HG02759 (cell line): ENCODE results near the gene PHLDA2.

Experiments
- ATAC-seq: cut with Tn5 transposase; IDR thresholded peaks from one replicate; pipeline ENCODE4 v1.9.1; 2021; ENCODE audit warnings: mild to moderate bottlenecking, moderate library complexity; ENCODE audit not compliant: unreplicated experiment

The PHLDA2 gene

DNA sequence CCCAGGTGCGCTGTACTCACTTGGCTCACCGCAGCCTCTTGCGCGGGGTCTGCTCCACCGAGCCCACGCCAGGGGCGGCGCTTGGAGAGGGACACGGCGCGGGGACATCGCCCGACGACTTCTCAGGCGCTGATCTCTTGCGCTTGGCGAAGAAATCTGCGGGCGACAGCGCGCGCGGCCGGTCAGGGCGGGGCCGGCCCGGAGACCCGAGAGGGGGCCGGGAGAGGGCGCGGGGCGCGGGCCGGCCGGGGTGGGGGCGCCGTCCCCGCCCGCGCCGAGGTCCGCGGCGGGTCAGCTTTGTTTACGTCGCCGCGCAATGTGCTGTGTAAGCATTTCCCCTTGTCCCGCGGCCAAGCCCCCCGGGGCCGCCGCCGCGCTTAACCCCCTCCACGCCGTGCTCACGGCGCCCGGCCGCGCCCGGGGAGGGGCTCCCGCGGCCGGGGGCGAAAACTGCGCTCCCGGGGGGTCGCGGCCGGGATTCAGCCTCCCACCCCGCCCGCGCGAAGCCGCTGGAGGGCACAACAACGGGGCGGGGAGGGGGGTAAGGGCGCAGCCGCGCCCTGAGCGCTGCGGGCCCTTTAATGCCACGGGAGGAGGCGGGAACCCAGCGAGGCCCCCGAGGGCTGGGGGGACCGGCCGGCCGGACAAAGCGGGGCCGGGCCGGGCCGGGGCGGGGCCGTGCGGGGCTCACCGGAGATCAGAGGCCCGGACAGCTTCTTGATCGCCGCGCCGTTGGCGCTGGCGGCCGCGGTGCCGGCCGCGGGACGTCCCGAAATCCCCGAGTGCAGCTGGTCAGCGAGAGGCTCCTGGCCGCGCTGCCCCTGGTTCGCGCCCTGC lies 45.0 kb downstream of the PHLDA2 start:
- no peak for ATAC-seq

DNA sequence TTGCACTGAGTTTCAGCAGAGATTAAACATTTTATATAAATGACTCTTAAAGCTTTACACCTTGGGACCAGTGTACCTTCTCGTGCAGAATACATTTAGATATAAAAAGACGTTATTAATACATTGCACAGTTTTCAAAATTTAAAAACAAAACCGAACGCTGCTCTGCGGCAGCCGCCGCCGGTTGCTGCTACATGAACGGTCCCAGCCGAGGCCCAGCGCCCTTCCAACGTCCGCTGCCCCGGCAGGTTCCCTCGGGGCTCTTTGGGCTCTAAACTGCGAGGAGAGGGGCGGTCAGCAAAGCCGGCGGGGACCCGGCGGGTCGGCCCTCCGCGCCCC lies 45.6 kb downstream of the PHLDA2 start:
- no peak for ATAC-seq

DNA sequence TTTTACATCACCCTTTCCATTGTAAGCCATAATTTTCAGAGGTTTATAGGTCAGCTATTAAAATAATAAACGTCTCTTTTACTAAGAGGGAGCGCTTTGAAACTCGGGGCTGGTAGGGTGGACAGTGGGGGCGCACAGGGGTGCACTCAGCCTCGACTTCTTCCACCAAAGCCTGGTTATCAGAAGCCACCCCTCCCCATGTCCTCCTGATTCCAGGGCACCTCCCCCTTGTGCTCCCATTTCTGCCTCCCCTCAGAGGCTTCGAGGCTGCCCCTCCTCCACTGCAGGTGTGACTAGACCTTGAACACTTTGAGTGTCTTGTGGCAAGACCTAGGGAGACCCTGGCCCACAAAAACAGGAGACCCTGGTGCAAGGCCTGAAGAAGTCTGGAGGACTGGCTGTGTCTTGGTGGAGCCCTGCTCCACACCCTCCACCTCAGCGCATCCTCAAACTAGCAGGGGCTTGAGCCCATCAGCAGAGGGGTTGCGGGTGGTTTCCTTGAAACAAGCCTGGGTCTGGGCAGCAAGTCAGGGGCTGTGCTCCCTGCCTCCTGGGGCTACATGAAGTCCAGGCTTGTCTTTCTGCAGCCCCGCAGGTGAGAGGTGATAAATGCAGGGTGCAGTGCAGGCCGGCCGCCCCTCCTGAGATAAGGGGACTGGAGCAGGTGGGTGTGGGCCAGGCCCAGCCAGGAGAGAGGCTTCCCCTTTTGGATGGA lies 46.7 kb downstream of the PHLDA2 start:
- ATAC-seq, result no peak

DNA sequence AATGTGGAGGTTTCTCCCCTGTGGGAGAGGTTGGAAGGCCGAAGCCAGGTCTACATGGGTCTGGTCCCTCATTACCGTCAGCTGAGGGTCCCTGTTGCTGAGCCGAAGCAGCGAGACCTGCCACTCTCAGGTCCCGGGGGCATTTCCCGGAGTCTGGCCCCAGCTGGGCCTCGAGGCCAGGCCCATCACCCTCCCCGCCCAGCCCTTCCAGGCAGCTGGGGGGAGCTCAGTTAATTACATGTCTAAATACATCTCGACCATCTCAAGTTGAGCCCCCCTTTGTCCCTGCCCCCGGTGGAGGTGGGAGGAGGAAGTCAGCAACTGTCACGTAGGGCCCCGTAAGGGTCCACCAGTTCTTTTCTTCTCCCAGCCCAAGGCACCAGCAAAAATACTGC lies 47.2 kb downstream of the PHLDA2 start:
- no peak for ATAC-seq

DNA sequence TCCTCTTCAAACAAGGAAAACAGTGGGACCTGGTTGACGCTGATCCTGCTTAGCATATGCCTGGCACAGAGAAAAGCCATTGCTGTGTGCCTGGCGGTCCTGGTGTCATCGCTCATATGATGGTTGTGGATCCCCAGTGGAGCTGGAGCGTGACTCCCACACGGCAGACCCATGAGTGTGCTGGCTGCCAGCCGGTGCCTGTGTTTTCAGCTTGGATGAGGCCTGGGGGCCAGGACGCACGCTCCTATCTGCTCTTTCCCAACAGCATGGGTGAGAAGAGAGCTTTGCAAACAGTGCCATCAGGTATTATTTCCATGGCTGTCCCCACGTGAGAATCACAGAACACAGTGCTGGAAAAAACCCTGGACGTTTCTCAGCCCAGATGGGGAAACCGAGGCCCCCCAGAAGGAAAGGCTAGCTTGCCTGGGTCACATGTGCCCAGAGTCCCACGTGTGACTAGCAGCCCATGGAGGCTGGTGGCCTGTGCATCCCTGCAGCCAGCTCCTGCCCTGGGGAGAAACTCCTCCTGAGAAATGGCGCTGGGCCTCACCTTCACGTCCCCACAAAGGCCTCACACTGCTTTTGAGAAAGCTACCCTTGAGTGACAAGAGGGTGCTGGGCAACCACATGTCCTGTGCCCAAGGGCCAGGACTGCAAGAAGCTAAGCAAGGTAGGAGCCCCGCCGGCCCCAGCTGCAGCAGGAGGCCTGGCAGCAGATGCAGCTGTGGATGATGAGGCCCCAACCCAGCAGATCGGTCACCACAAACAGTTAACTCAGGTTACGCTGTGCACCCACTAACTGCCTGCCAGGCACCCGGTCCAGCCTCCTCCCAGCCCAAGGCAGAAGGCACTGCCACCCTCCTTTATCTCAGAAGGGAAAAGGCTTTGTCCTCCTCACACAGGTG lies 47.9 kb downstream of the PHLDA2 start:
- ATAC-seq, result no peak

DNA sequence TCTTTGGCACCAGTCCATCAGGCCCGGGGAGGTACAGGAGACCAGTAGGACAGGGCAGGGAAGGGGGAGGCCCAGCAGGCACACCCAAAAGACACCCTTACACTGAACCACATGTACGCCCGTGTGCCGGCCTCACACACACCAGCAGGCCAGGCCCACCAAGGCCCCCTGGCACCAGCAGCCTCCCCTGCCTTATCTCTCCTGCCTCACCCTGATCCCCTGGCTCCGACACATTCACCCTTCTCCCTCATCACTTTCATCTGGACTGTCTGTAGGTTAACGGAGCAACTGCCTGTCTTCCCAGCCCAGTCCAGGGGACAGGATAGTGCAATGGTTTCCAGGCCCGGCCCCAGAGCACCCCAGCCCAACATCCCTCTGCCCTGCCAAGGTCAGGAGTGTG lies 48.6 kb downstream of the PHLDA2 start:
- ATAC-seq, result no peak

DNA sequence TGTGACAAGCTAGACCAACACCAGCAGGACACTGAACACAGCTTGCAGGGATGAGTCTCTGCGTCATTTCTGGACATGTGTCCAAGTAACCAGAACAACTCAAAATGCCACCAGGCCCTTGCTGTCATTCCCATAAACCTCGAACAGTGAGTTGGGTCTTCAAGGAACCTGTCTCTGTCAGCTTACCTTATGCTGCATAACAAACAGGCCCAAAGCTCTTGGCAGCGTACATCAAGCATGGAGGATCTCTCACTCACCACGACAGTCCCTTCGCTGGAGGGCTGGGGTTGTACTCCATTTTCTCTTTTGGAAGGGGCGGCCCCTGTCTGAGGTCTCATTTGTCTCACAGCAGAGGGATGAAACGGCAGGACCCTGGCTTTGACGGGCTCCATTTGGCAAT lies 50.4 kb downstream of the PHLDA2 start:
- no peak for ATAC-seq
